Central memory CD8-positive, alpha-beta T cell (primary cell): ENCODE results near the gene DOC2B.
"Not testable (repeated sequence)": the region's sequence is repeated elsewhere in the genome, so short reads cannot be mapped to it uniquely, and the experiment has no call there.

ENCODE experiments used
- ATAC-seq: fragments of 150-1000 bp; cut with Tn5 transposase; replicated peaks from 2 replicates; pipeline ENCODE4 v1.10.0; 2022; ENCODE audit warnings: mild to moderate bottlenecking, moderate FRiP score, moderate number of reproducible peaks; ENCODE audit not compliant: poor library complexity, severe bottlenecking; ENCODE audit errors: extremely low read depth
- DNase-seq, 2 donors: peaks; one replicate each; pipeline ENCODE4 v3.0.0; 2021; ENCODE audit warnings: low spot score in 2 of 2
- H3K27ac Mint-ChIP-seq: one replicate; pipeline ENCODE4 v1.8.0; 2022; ENCODE audit warnings: low read depth, mild to moderate bottlenecking, moderate library complexity, mixed read lengths
- H3K27me3 Mint-ChIP-seq: one replicate; pipeline ENCODE4 v1.8.0; 2022; ENCODE audit warnings: mixed read lengths
- H3K36me3 Mint-ChIP-seq: one replicate; pipeline ENCODE4 v1.8.0; 2022; ENCODE audit warnings: mild to moderate bottlenecking, moderate library complexity, mixed read lengths; ENCODE audit not compliant: insufficient read depth
- H3K4me1 Mint-ChIP-seq: one replicate; pipeline ENCODE4 v1.8.0; 2022; ENCODE audit warnings: mixed read lengths
- H3K4me3 Mint-ChIP-seq: one replicate; pipeline ENCODE4 v1.8.0; 2022; ENCODE audit warnings: mild to moderate bottlenecking, moderate library complexity, mixed read lengths
- H3K9me3 Mint-ChIP-seq: one replicate; pipeline ENCODE4 v1.8.0; 2022; ENCODE audit warnings: mixed read lengths

Gene DOC2B

GRCh38 chr17:205817-206216 is 24.4 kb upstream of the DOC2B start:
- Mint-ChIP-seq H3K4me3 (no peak overlapping the region), H3K4me1 (no peaks in the 10 kb centered on the region), H3K27ac (no peak overlapping the region), H3K36me3 (no peaks in the 10 kb centered on the region), H3K9me3 (no peaks in the 10 kb centered on the region), H3K27me3 (no peaks in the 10 kb centered on the region)
- DNase-seq (no peak), ATAC-seq (no peak)

DNA sequence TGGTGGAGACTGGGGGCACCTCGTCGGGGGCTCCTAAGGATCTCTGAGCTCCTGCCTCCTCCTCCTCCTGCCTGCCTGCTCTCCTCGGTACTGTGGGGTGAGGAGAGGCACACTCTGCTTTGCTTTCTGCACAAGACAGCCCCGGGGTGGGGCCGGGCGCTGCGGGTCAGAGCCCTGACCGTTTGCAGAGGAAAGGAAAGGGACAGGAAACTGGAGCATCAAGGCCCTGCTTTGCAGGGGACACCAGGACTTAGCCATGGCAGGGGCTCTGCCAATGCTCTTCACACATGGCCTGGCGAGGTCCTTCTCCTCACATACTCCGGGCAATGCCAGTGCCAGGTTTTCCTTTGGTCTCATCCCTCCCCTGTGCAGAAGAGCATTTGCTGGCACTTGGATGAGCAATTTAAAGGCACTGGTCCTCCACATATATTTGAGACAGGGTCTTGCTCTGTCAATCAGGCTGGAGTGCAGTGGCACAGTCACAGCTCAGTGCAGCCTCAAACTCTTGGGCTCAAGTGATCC is 23.8 kb upstream of the DOC2B start:
- no peaks in the 10 kb centered on the region for H3K9me3 Mint-ChIP-seq
- no peak overlapping the region for H3K4me3 Mint-ChIP-seq
- no peaks in the 10 kb centered on the region for H3K4me1 Mint-ChIP-seq
- H3K27ac Mint-ChIP-seq, result no peak overlapping the region
- no peaks in the 10 kb centered on the region for H3K36me3 Mint-ChIP-seq
- H3K27me3 Mint-ChIP-seq, result peaks cover 3% of the 10 kb centered on the region
- DNase-seq (no peak), ATAC-seq (no peak)

GRCh38 chr17:204427-205147 is 23.1 kb upstream of the DOC2B start:
- Mint-ChIP-seq H3K36me3 (no peaks in the 10 kb centered on the region), H3K4me1 (no peaks in the 10 kb centered on the region), H3K4me3 (no peak overlapping the region), H3K27me3 (peaks cover 10% of the 10 kb centered on the region), H3K27ac (no peak overlapping the region), H3K9me3 (no peaks in the 10 kb centered on the region)
- ATAC-seq (no peak), DNase-seq (no peak)

- Mint-ChIP-seq H3K36me3 (no peaks in the 10 kb centered on the region), H3K4me3 (no peak overlapping the region), H3K4me1 (no peaks in the 10 kb centered on the region), H3K9me3 (no peaks in the 10 kb centered on the region), H3K27ac (no peak overlapping the region), H3K27me3 (peaks cover 24% of the 10 kb centered on the region)
- DNase-seq (no peak), ATAC-seq (no peak)
These were observed 21.1 kb upstream of the DOC2B start for GRCh38 chr17:202501-202951.

- H3K36me3 Mint-ChIP-seq, H3K9me3 Mint-ChIP-seq, H3K27ac Mint-ChIP-seq, DNase-seq, ATAC-seq, H3K4me3 Mint-ChIP-seq, H3K4me1 Mint-ChIP-seq: not testable (repeated sequence)
- H3K27me3 Mint-ChIP-seq, result peaks cover 26% of the 10 kb centered on the region
These were observed 20.3 kb upstream of the DOC2B start for GRCh38 chr17:201736-202135.

GRCh38 chr17:201257-201656 is 19.8 kb upstream of the DOC2B start:
- H3K27me3 Mint-ChIP-seq, result peaks cover 31% of the 10 kb centered on the region
- H3K9me3 Mint-ChIP-seq, H3K27ac Mint-ChIP-seq: not testable (repeated sequence)

DNA sequence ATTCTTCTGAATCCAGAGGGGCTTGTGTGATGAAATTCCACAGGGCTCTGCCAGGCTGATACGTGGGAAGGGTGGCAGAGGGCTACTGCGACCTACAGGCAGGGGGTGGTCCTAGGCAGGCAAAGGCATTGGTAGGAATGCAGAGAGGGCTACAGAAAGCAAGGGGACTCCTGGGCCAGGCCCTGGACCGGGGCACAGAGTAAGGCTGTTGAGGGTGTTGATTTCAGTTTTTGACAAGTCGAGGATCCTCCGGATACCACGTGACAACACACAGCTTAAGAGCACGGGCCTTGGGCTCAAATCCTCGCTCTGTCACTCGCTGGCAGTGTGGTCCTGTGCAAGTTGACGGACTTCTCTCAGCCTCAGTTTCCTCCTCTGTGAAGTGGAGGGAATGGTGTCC is 19.1 kb upstream of the DOC2B start:
- Mint-ChIP-seq H3K9me3 (no peaks in the 10 kb centered on the region), H3K4me1 (no peaks in the 10 kb centered on the region), H3K4me3 (no peak overlapping the region), H3K27me3 (peaks cover 32% of the 10 kb centered on the region), H3K36me3 (no peaks in the 10 kb centered on the region), H3K27ac (no peak overlapping the region)
- DNase-seq, result no peak
- no peak for ATAC-seq

More at GRCh38 chr17:201257-201656, 19.8 kb upstream of the DOC2B start:
- H3K4me1 Mint-ChIP-seq, H3K36me3 Mint-ChIP-seq, ATAC-seq, H3K4me3 Mint-ChIP-seq, DNase-seq: not testable (repeated sequence)

- ATAC-seq (no peak), DNase-seq (no peak)
- Mint-ChIP-seq H3K27ac (no peak overlapping the region), H3K4me1 (no peaks in the 10 kb centered on the region), H3K4me3 (no peak overlapping the region), H3K36me3 (no peaks in the 10 kb centered on the region), H3K27me3 (peaks cover 32% of the 10 kb centered on the region), H3K9me3 (no peaks in the 10 kb centered on the region)
These were observed 18.5 kb upstream of the DOC2B start for GRCh38 chr17:199806-200545.

DNA sequence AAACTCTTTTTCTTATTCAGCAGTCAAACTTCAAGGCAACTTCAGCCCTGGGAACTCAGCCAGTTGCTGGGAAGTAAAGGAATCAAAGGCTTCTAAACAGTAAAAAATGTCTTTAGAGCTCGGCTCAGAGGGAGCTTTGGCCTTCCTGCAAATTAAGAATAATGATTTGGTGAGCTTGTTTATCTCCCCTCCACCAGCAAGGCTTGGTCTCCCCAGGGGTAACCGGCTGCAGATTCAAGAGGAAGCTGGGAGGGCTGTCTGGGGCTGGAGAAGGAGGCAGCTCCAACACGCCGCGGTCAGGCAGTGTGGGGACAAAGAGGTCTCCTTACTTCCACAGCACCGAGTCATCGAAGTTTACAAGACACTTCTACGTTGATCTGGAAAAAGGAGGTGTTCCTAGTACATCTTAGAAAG is 17.7 kb upstream of the DOC2B start:
- Mint-ChIP-seq H3K4me3 (no peak overlapping the region), H3K9me3 (no peaks in the 10 kb centered on the region), H3K36me3 (no peaks in the 10 kb centered on the region), H3K27ac (no peak overlapping the region), H3K27me3 (peaks cover 32% of the 10 kb centered on the region), H3K4me1 (no peaks in the 10 kb centered on the region)
- no peak for DNase-seq
- no peak for ATAC-seq

DNA sequence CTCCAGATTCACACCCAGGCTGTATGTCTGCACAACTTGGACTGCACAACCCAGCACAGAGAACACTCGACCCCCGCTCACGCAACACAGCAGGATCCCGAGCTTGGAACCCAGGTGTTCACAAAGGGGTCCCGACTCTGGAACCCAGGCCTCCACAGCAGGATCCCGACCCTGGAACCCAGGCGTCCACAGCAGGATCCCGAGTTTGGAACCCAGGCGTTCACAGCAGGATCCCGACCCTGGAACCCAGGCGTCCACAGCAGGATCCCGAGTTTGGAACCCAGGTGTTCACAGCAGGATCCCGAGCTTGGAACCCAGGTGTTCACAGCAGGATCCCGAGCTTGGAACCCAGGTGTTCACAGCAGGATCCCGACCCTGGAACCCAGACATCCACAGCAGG is 16.8 kb upstream of the DOC2B start:
- not testable (repeated sequence) for H3K4me3 Mint-ChIP-seq, H3K36me3 Mint-ChIP-seq, H3K9me3 Mint-ChIP-seq, DNase-seq, ATAC-seq, H3K4me1 Mint-ChIP-seq, H3K27ac Mint-ChIP-seq
- H3K27me3 Mint-ChIP-seq, result peaks cover 32% of the 10 kb centered on the region

DNA sequence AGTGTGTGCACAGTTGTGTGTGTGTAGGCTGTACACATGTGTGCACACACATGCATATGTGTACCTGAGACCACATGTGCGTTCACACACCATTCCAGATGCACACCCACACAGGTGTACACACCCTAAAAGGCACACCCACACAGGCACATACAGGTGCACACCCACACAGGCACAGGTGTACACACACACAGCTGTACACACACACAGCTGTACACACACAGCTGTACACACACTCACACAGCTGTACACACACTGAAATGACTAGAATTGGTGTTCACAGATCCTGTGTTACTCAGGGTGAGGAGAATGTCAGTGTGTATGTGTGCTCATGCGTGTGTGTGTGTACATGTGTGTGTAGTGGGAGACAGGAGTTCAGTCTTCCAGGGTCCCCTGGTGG is 15.9 kb upstream of the DOC2B start:
- Mint-ChIP-seq H3K4me3 (no peak overlapping the region), H3K4me1 (no peaks in the 10 kb centered on the region), H3K36me3 (no peaks in the 10 kb centered on the region), H3K27me3 (peaks cover 32% of the 10 kb centered on the region), H3K9me3 (no peaks in the 10 kb centered on the region), H3K27ac (no peak overlapping the region)
- DNase-seq (no peak), ATAC-seq (no peak)

DNA sequence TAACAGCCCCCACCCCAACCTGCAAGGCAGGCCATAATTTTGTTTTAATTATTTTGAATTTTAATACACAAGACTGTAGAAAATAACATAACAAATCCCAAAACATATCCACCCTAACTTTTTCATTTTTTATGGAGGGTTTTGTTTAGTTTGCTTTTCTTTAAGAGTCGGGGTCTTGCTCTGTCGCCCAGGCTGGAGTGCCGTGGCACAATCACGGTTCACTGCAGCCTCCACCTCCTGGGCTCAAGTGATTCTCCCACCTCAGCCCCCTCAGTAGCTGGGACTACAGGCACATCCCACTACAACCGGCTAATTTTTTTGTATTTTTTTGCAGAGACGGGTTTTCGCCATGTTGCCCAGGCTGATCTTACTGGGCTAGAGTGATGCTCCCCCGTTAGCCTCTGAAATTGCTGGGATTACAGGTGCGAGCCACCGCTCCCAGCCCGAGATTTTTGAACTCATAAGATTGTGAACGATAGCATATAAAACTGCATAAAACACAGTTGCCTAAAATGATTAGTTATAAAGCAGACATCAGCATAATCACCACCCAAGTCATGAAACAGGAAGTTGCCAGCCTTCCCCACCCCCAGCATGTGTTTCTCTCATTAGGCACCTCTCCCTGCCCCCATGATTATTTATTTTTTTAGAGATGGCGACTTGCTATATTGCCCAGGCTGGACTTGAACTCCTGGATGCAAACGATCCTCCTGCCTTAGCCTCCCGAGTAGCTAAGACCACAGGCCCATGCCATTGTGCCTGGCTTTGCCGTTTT is 13.6 kb upstream of the DOC2B start:
- no peak for DNase-seq
- ATAC-seq, result no peak
- no peaks in the 10 kb centered on the region for H3K9me3 Mint-ChIP-seq
- H3K36me3 Mint-ChIP-seq, result no peaks in the 10 kb centered on the region
- H3K4me3 Mint-ChIP-seq, result no peak overlapping the region
- no peaks in the 10 kb centered on the region for H3K4me1 Mint-ChIP-seq
- peaks cover 26% of the 10 kb centered on the region for H3K27me3 Mint-ChIP-seq
- H3K27ac Mint-ChIP-seq, result no peak overlapping the region
